Measurements from ENCODE around the gene LRRC4C. TPM values are rescaled to one million over a fixed set of nuclear protein-coding genes. Genes with fewer than 3 reads are reported as not detected.

The LRRC4C gene
- total and polyA plus RNA-seq, 11 donors = 0.08 to 1.2 (median 0.48) TPM; not detected in 1

- Histone ChIP-seq H3K4me1 (no peaks in the 10 kb centered on the region), H3K27ac (no peak overlapping the region), H3K4me3 (no peak overlapping the region), H3K36me3 (no peaks in the 10 kb centered on the region), H3K27me3 (no peaks in the 10 kb centered on the region), H3K9me3 (no peaks in the 10 kb centered on the region)
- TF ChIP-seq CTCF (IDR thresholded peaks at IDR 0.05) (no peak), POLR2A (IDR thresholded peaks at IDR 0.05) (no peak)
- 86 to 90% (median 88%) methylated on average over 2 of the region's 2 CpGs for WGBS, 4 donors
- no peak for DNase-seq
- no peak for ATAC-seq
- intact Hi-C loops (cut with DNase I) = no loop called here
Observed at GRCh38 chr11:40240284-40240683, 1219.2 kb downstream of the LRRC4C start.

- no peak for ATAC-seq
- Histone ChIP-seq H3K27me3 (no peaks in the 10 kb centered on the region), H3K9me3 (no peaks in the 10 kb centered on the region), H3K27ac (no peak overlapping the region), H3K4me3 (no peak overlapping the region), H3K4me1 (no peaks in the 10 kb centered on the region), H3K36me3 (no peaks in the 10 kb centered on the region)
- 67 to 82% (median 79%) methylated on average over 3 of the region's 3 CpGs for WGBS, 4 donors
- intact Hi-C loops (cut with DNase I) = no loop called here
- TF ChIP-seq CTCF (IDR thresholded peaks at IDR 0.05) (no peak), POLR2A (IDR thresholded peaks at IDR 0.05) (no peak)
- no peak for DNase-seq
Observed at GRCh38 chr11:40236526-40236925, 1222.9 kb downstream of the LRRC4C start.

GRCh38 chr11:40235841-40236240 is 1223.6 kb downstream of the LRRC4C start:
- no peak overlapping the region for H3K4me3 ChIP-seq
- ATAC-seq = no peak
- 57 to 71% (median 65%) methylated on average over 3 of the region's 3 CpGs for WGBS, 4 donors

GRCh38 chr11:40230821-40231220 is 1228.6 kb downstream of the LRRC4C start:
- DNase-seq (no peak), ATAC-seq (no peak)
- Histone ChIP-seq H3K4me1 (no peaks in the 10 kb centered on the region), H3K27ac (no peak overlapping the region), H3K36me3 (no peaks in the 10 kb centered on the region), H3K9me3 (no peaks in the 10 kb centered on the region), H3K4me3 (no peak overlapping the region), H3K27me3 (no peaks in the 10 kb centered on the region)
- WGBS, 4 donors = 88 to 92% (median 88%) methylated on average over 2 of the region's 2 CpGs
- intact Hi-C loops (cut with DNase I) = no loop called here
- TF ChIP-seq CTCF (IDR thresholded peaks at IDR 0.05) = no peak
- TF ChIP-seq POLR2A (IDR thresholded peaks at IDR 0.05) = no peak

More at GRCh38 chr11:40235841-40236240, 1223.6 kb downstream of the LRRC4C start:
- Histone ChIP-seq H3K27me3 (no peaks in the 10 kb centered on the region), H3K27ac (no peak overlapping the region), H3K4me1 (no peaks in the 10 kb centered on the region), H3K9me3 (no peaks in the 10 kb centered on the region), H3K36me3 (no peaks in the 10 kb centered on the region)
- intact Hi-C loops (cut with DNase I) = no loop called here
- no peak for TF ChIP-seq POLR2A (IDR thresholded peaks at IDR 0.05)
- TF ChIP-seq CTCF (IDR thresholded peaks at IDR 0.05) = no peak
- no peak for DNase-seq

Measured in heart left ventricle (tissue), 16 donors.